Measurements from ENCODE around the gene BCL2L1.

Gene BCL2L1

GRCh38 chr20:31690124-31690666 lies 32.5 kb downstream of the BCL2L1 start:
- no peaks in the 10 kb centered on the region for H3K27me3 ChIP-seq (ENCODE audit: control insufficient read depth, insufficient read depth, low read length, poor library complexity, severe bottlenecking)
- no peak overlapping the region for H3K4me3 ChIP-seq (ENCODE audit: insufficient read depth, low read depth, low read length)
- no peak overlapping the region for H3K27ac ChIP-seq (ENCODE audit: insufficient read depth, low read depth, low read length, poor library complexity, severe bottlenecking)
- 87 to 96% methylated on average over 3 of the region's 3 CpGs for WGBS, 2 experiments
- peaks cover 7% of the 10 kb centered on the region for H3K4me1 ChIP-seq (ENCODE audit: control insufficient read depth, insufficient read depth, low read length)
- H3K36me3 ChIP-seq (ENCODE audit: control insufficient read depth, insufficient read depth, low read length) = no peaks in the 10 kb centered on the region
- no peaks in the 10 kb centered on the region for H3K9me3 ChIP-seq (ENCODE audit: control insufficient read depth, low read length)

- peaks cover 3% of the 10 kb centered on the region for H3K4me1 ChIP-seq (ENCODE audit: control insufficient read depth, insufficient read depth, low read length)
- H3K36me3 ChIP-seq (ENCODE audit: control insufficient read depth, insufficient read depth, low read length) = no peaks in the 10 kb centered on the region
- H3K9me3 ChIP-seq (ENCODE audit: control insufficient read depth, low read length) = no peaks in the 10 kb centered on the region
- 84 to 97% methylated on average over 4 to 5 of the region's 5 CpGs for WGBS, 2 experiments
- H3K27me3 ChIP-seq (ENCODE audit: control insufficient read depth, insufficient read depth, low read length, poor library complexity, severe bottlenecking) = no peaks in the 10 kb centered on the region
- H3K27ac ChIP-seq (ENCODE audit: insufficient read depth, low read depth, low read length, poor library complexity, severe bottlenecking) = no peak overlapping the region
- no peak overlapping the region for H3K4me3 ChIP-seq (ENCODE audit: insufficient read depth, low read depth, low read length)
These were observed 33.5 kb downstream of the BCL2L1 start for GRCh38 chr20:31689141-31689540.

- H3K36me3 ChIP-seq (ENCODE audit: control insufficient read depth, insufficient read depth, low read length) = no peaks in the 10 kb centered on the region
These were observed 34.9 kb downstream of the BCL2L1 start for GRCh38 chr20:31687777-31688176.

GRCh38 chr20:31685853-31686643 lies 36.6 kb downstream of the BCL2L1 start:
- Histone ChIP-seq H3K27ac (ENCODE audit: insufficient read depth, low read depth, low read length, poor library complexity, severe bottlenecking) (no peak overlapping the region), H3K4me3 (ENCODE audit: insufficient read depth, low read depth, low read length) (no peak overlapping the region), H3K27me3 (ENCODE audit: control insufficient read depth, insufficient read depth, low read length, poor library complexity, severe bottlenecking) (no peaks in the 10 kb centered on the region), H3K36me3 (ENCODE audit: control insufficient read depth, insufficient read depth, low read length) (no peaks in the 10 kb centered on the region), H3K9me3 (ENCODE audit: control insufficient read depth, low read length) (no peaks in the 10 kb centered on the region), H3K4me1 (ENCODE audit: control insufficient read depth, insufficient read depth, low read length) (no peaks in the 10 kb centered on the region)
- WGBS, 2 experiments = 94 to 95% methylated on average over 2 of the region's 2 CpGs

More at GRCh38 chr20:31687777-31688176, 34.9 kb downstream of the BCL2L1 start:
- no peak overlapping the region for H3K27ac ChIP-seq (ENCODE audit: insufficient read depth, low read depth, low read length, poor library complexity, severe bottlenecking)
- no peaks in the 10 kb centered on the region for H3K4me1 ChIP-seq (ENCODE audit: control insufficient read depth, insufficient read depth, low read length)
- no peak overlapping the region for H3K4me3 ChIP-seq (ENCODE audit: insufficient read depth, low read depth, low read length)
- H3K27me3 ChIP-seq (ENCODE audit: control insufficient read depth, insufficient read depth, low read length, poor library complexity, severe bottlenecking) = no peaks in the 10 kb centered on the region
- H3K9me3 ChIP-seq (ENCODE audit: control insufficient read depth, low read length) = no peaks in the 10 kb centered on the region
- WGBS, 2 experiments = 94 to 100% methylated on average over 3 of the region's 3 CpGs

GRCh38 chr20:31684153-31685015 lies 38.3 kb downstream of the BCL2L1 start:
- Histone ChIP-seq H3K9me3 (ENCODE audit: control insufficient read depth, low read length) (no peaks in the 10 kb centered on the region), H3K36me3 (ENCODE audit: control insufficient read depth, insufficient read depth, low read length) (no peaks in the 10 kb centered on the region), H3K27me3 (ENCODE audit: control insufficient read depth, insufficient read depth, low read length, poor library complexity, severe bottlenecking) (no peaks in the 10 kb centered on the region), H3K27ac (ENCODE audit: insufficient read depth, low read depth, low read length, poor library complexity, severe bottlenecking) (no peak overlapping the region), H3K4me3 (ENCODE audit: insufficient read depth, low read depth, low read length) (no peak overlapping the region), H3K4me1 (ENCODE audit: control insufficient read depth, insufficient read depth, low read length) (peaks cover 6% of the 10 kb centered on the region)
- WGBS, 2 experiments = 93 to 94% methylated on average over 11 of the region's 11 CpGs

- Histone ChIP-seq H3K36me3 (ENCODE audit: control insufficient read depth, insufficient read depth, low read length) (no peaks in the 10 kb centered on the region), H3K27me3 (ENCODE audit: control insufficient read depth, insufficient read depth, low read length, poor library complexity, severe bottlenecking) (no peaks in the 10 kb centered on the region), H3K4me1 (ENCODE audit: control insufficient read depth, insufficient read depth, low read length) (peaks cover 18% of the 10 kb centered on the region), H3K27ac (ENCODE audit: insufficient read depth, low read depth, low read length, poor library complexity, severe bottlenecking) (no peak overlapping the region), H3K4me3 (ENCODE audit: insufficient read depth, low read depth, low read length) (no peak overlapping the region), H3K9me3 (ENCODE audit: control insufficient read depth, low read length) (no peaks in the 10 kb centered on the region)
- 86 to 91% methylated on average over 2 of the region's 2 CpGs for WGBS, 2 experiments
These were observed 39.7 kb downstream of the BCL2L1 start for GRCh38 chr20:31682927-31683326.

GRCh38 chr20:31682352-31682751 lies 40.3 kb downstream of the BCL2L1 start:
- Histone ChIP-seq H3K4me3 (ENCODE audit: insufficient read depth, low read depth, low read length) (no peak overlapping the region), H3K27ac (ENCODE audit: insufficient read depth, low read depth, low read length, poor library complexity, severe bottlenecking) (no peak overlapping the region), H3K4me1 (ENCODE audit: control insufficient read depth, insufficient read depth, low read length) (peaks cover 18% of the 10 kb centered on the region), H3K27me3 (ENCODE audit: control insufficient read depth, insufficient read depth, low read length, poor library complexity, severe bottlenecking) (no peaks in the 10 kb centered on the region), H3K9me3 (ENCODE audit: control insufficient read depth, low read length) (no peaks in the 10 kb centered on the region), H3K36me3 (ENCODE audit: control insufficient read depth, insufficient read depth, low read length) (no peaks in the 10 kb centered on the region)
- 91 to 92% methylated on average over 3 of the region's 3 CpGs for WGBS, 2 experiments

- H3K36me3 ChIP-seq (ENCODE audit: control insufficient read depth, insufficient read depth, low read length) = no peaks in the 10 kb centered on the region
These were observed 40.9 kb downstream of the BCL2L1 start for GRCh38 chr20:31681769-31682168.

GRCh38 chr20:31681128-31681727 lies 41.4 kb downstream of the BCL2L1 start:
- Histone ChIP-seq H3K36me3 (ENCODE audit: control insufficient read depth, insufficient read depth, low read length) (no peaks in the 10 kb centered on the region), H3K27me3 (ENCODE audit: control insufficient read depth, insufficient read depth, low read length, poor library complexity, severe bottlenecking) (no peaks in the 10 kb centered on the region), H3K4me3 (ENCODE audit: insufficient read depth, low read depth, low read length) (no peak overlapping the region), H3K4me1 (ENCODE audit: control insufficient read depth, insufficient read depth, low read length) (peaks cover 18% of the 10 kb centered on the region), H3K9me3 (ENCODE audit: control insufficient read depth, low read length) (no peaks in the 10 kb centered on the region), H3K27ac (ENCODE audit: insufficient read depth, low read depth, low read length, poor library complexity, severe bottlenecking) (no peak overlapping the region)
- 92 to 96% methylated on average over 7 of the region's 7 CpGs for WGBS, 2 experiments

More at GRCh38 chr20:31681769-31682168, 40.9 kb downstream of the BCL2L1 start:
- WGBS, 2 experiments = 93 to 97% methylated on average over 3 of the region's 3 CpGs
- Histone ChIP-seq H3K4me1 (ENCODE audit: control insufficient read depth, insufficient read depth, low read length) (peaks cover 18% of the 10 kb centered on the region), H3K9me3 (ENCODE audit: control insufficient read depth, low read length) (no peaks in the 10 kb centered on the region), H3K27me3 (ENCODE audit: control insufficient read depth, insufficient read depth, low read length, poor library complexity, severe bottlenecking) (no peaks in the 10 kb centered on the region), H3K4me3 (ENCODE audit: insufficient read depth, low read depth, low read length) (no peak overlapping the region), H3K27ac (ENCODE audit: insufficient read depth, low read depth, low read length, poor library complexity, severe bottlenecking) (no peak overlapping the region)

All from ectodermal cell (in vitro differentiated cells).